Measurements from ENCODE around the gene ST6GAL1. TPM values are rescaled to one million over a fixed set of nuclear protein-coding genes. Genes with fewer than 3 reads are reported as not detected.
A peak's percentile ranks its signal among the peaks of the same experiment; 100 is the strongest.

Gene ST6GAL1
- total and polyA plus RNA-seq, 10 of the 15 experiments (the other 5 are each of a cell fraction or from before 2014, with no cell fraction given): 74.2 to 248 (median 149) TPM

GRCh38 chr3:186988806-186989205 lies 58.5 kb downstream of the ST6GAL1 start (continued):
- TF ChIP-seq SREBF1 (IDR thresholded peaks at IDR 0.05; ENCODE audit: low read length) (no peak), ESRRA (IDR thresholded peaks at IDR 0.05; ENCODE audit: low read length) (no peak), MEF2B (IDR thresholded peaks at IDR 0.05; ENCODE audit: partially characterized antibody, poor library complexity, severe bottlenecking) (peak; percentile 25), CUX1 (IDR thresholded peaks at IDR 0.05; ENCODE audit: insufficient replicate concordance, low read depth, low read length) (no peak), NFXL1 (IDR thresholded peaks at IDR 0.05; ENCODE audit: borderline replicate concordance) (no peak), BHLHE40 (IDR thresholded peaks at IDR 0.05; ENCODE audit: borderline replicate concordance in 1 of 2, low read depth in 2 of 2, low read length in 1 of 2) (peak; percentile 60 to 74; a peak in 2 of 4 replicates), CBX5 (IDR thresholded peaks at IDR 0.05; ENCODE audit: low read depth) (no peak), ZZZ3 (IDR thresholded peaks at IDR 0.05; ENCODE audit: control insufficient read depth, insufficient read length, low read depth) (no peak), ATF7 (IDR thresholded peaks at IDR 0.05; ENCODE audit: low read depth) (peak; percentile 85), RELA (IDR thresholded peaks at IDR 0.05; ENCODE audit: borderline replicate concordance, partially characterized antibody) (no peak), E2F4 (IDR thresholded peaks at IDR 0.05; ENCODE audit: low read depth, low read length) (no peak), POLR2AphosphoS5 (IDR thresholded peaks at IDR 0.05; ENCODE audit: low read length) (no peak), ZNF207 (IDR thresholded peaks at IDR 0.05; ENCODE audit: borderline replicate concordance) (no peak), CHD4 (IDR thresholded peaks at IDR 0.05) (no peak), MXI1 (IDR thresholded peaks at IDR 0.05; ENCODE audit: low read depth, low read length) (no peak), TCF7 (IDR thresholded peaks at IDR 0.05; ENCODE audit: borderline replicate concordance) (no peak), MTA3 (IDR thresholded peaks at IDR 0.05; ENCODE audit: borderline replicate concordance, low read length) (peak; percentile 55; the same call in 1 of the 2 replicates), IRF3 (IDR thresholded peaks at IDR 0.05) (no peak), SUPT20H (IDR thresholded peaks at IDR 0.05; ENCODE audit: borderline replicate concordance, control insufficient read depth, low read depth, low read length) (no peak), FOXM1 (IDR thresholded peaks at IDR 0.05; ENCODE audit: low read depth, low read length) (peak; percentile 27; the same call in 1 of the 2 replicates), USF2 (IDR thresholded peaks at IDR 0.05; ENCODE audit: borderline replicate concordance, low read depth, low read length) (no peak), HDAC6 (IDR thresholded peaks at IDR 0.05; ENCODE audit: unreplicated experiment) (no peak), DPF2 (IDR thresholded peaks at IDR 0.05) (0 out of 2 replicates have a peak, but pooled peaks have one; percentile 31)

Data from GM12878 (cell line).